Mucosa of stomach (tissue), 1 donor: Measurements from ENCODE around the gene PUSL1.

Experiments
- H3K27me3 ChIP-seq: one replicate; pipeline ENCODE4 v1.7.0; 2013; ENCODE audit warnings: mild to moderate bottlenecking, low read length; ENCODE audit not compliant: control insufficient read depth, insufficient read depth
- H3K36me3 ChIP-seq: one replicate; pipeline ENCODE4 v1.7.0; 2013; ENCODE audit warnings: low read length; ENCODE audit not compliant: control insufficient read depth, insufficient read depth
- H3K4me1 ChIP-seq: one replicate; pipeline ENCODE4 v1.7.0; 2013; ENCODE audit warnings: mild to moderate bottlenecking, low read length; ENCODE audit not compliant: control insufficient read depth, insufficient read depth
- H3K4me3 ChIP-seq: one replicate; pipeline ENCODE4 v1.7.0; 2013; ENCODE audit warnings: low read length
- H3K9ac ChIP-seq: one replicate; pipeline ENCODE4 v1.7.0; 2013; ENCODE audit warnings: mild to moderate bottlenecking, low read length, moderate library complexity
- H3K9me3 ChIP-seq: one replicate; pipeline ENCODE4 v1.7.0; 2013; ENCODE audit warnings: mild to moderate bottlenecking, low read length, moderate library complexity; ENCODE audit not compliant: control insufficient read depth
- donor health status: Pancreatic carcinoma.

PUSL1 gene

GRCh38 chr1:1302006-1302430 is 6.4 kb upstream of the PUSL1 start:
- no peak overlapping the region for H3K9ac ChIP-seq
- H3K4me3 ChIP-seq: no peak overlapping the region
- no peaks in the 10 kb centered on the region for H3K36me3 ChIP-seq
- H3K9me3 ChIP-seq: no peaks in the 10 kb centered on the region
- no peaks in the 10 kb centered on the region for H3K27me3 ChIP-seq
- H3K4me1 ChIP-seq: peaks cover 42% of the 10 kb centered on the region

- no peak overlapping the region for H3K9ac ChIP-seq
- H3K4me3 ChIP-seq: no peak overlapping the region
- H3K27me3 ChIP-seq: no peaks in the 10 kb centered on the region
- no peaks in the 10 kb centered on the region for H3K36me3 ChIP-seq
- peaks cover 44% of the 10 kb centered on the region for H3K4me1 ChIP-seq
- no peaks in the 10 kb centered on the region for H3K9me3 ChIP-seq
Measured at GRCh38 chr1:1302951-1303509, 5.4 kb upstream of the PUSL1 start.

GRCh38 chr1:1303736-1304135 is 4.7 kb upstream of the PUSL1 start:
- H3K4me1 ChIP-seq: peaks cover 44% of the 10 kb centered on the region

GRCh38 chr1:1304331-1305299 is 3.8 kb upstream of the PUSL1 start:
- Histone ChIP-seq H3K36me3 (no peaks in the 10 kb centered on the region), H3K27me3 (no peaks in the 10 kb centered on the region), H3K9me3 (no peaks in the 10 kb centered on the region), H3K4me1 (peaks cover 48% of the 10 kb centered on the region), H3K4me3 (peak overlapping the region; percentile 2), H3K9ac (peak overlapping the region; percentile 55)

More at GRCh38 chr1:1303736-1304135, 4.7 kb upstream of the PUSL1 start:
- no peaks in the 10 kb centered on the region for H3K9me3 ChIP-seq
- H3K27me3 ChIP-seq: no peaks in the 10 kb centered on the region
- H3K9ac ChIP-seq: no peak overlapping the region
- H3K4me3 ChIP-seq: no peak overlapping the region
- H3K36me3 ChIP-seq: no peaks in the 10 kb centered on the region

GRCh38 chr1:1305300-1306069 is 2.9 kb upstream of the PUSL1 start:
- H3K4me1 ChIP-seq: peaks cover 49% of the 10 kb centered on the region
- H3K27me3 ChIP-seq: no peaks in the 10 kb centered on the region
- no peaks in the 10 kb centered on the region for H3K9me3 ChIP-seq
- no peaks in the 10 kb centered on the region for H3K36me3 ChIP-seq
- peak overlapping the region; percentile 55 for H3K9ac ChIP-seq
- H3K4me3 ChIP-seq: peak overlapping the region; percentile 2

- Histone ChIP-seq H3K4me1 (peaks cover 49% of the 10 kb centered on the region), H3K4me3 (peak overlapping the region; percentile 54), H3K27me3 (no peaks in the 10 kb centered on the region), H3K9ac (peak overlapping the region; percentile 28), H3K36me3 (peaks cover 3% of the 10 kb centered on the region), H3K9me3 (no peaks in the 10 kb centered on the region)
Measured at GRCh38 chr1:1306070-1306660, 2.2 kb upstream of the PUSL1 start.

GRCh38 chr1:1306661-1307260 is 1.6 kb upstream of the PUSL1 start:
- H3K9ac ChIP-seq: no peak overlapping the region
- H3K36me3 ChIP-seq: peaks cover 8% of the 10 kb centered on the region
- H3K4me1 ChIP-seq: peaks cover 49% of the 10 kb centered on the region
- peak overlapping the region; percentile 54 for H3K4me3 ChIP-seq
- no peaks in the 10 kb centered on the region for H3K27me3 ChIP-seq
- H3K9me3 ChIP-seq: no peaks in the 10 kb centered on the region

GRCh38 chr1:1307261-1307922 is 1.0 kb upstream of the PUSL1 start:
- Histone ChIP-seq H3K9me3 (no peaks in the 10 kb centered on the region), H3K36me3 (peaks cover 8% of the 10 kb centered on the region), H3K27me3 (no peaks in the 10 kb centered on the region), H3K9ac (peak overlapping the region; percentile 55), H3K4me3 (peak overlapping the region; percentile 54), H3K4me1 (peaks cover 49% of the 10 kb centered on the region)

- peaks cover 40% of the 10 kb centered on the region for H3K4me1 ChIP-seq
- peak overlapping the region; percentile 22 for H3K4me3 ChIP-seq
- H3K9me3 ChIP-seq: no peaks in the 10 kb centered on the region
- H3K9ac ChIP-seq: peak overlapping the region; percentile 61
- H3K36me3 ChIP-seq: peaks cover 8% of the 10 kb centered on the region
- H3K27me3 ChIP-seq: no peaks in the 10 kb centered on the region
Measured at GRCh38 chr1:1308756-1309250, 406 bp downstream of the PUSL1 start.

GRCh38 chr1:1309251-1310108 is 1.1 kb downstream of the PUSL1 start:
- H3K4me3 ChIP-seq: peak overlapping the region; percentile 22
- H3K4me1 ChIP-seq: peaks cover 33% of the 10 kb centered on the region
- no peaks in the 10 kb centered on the region for H3K9me3 ChIP-seq
- H3K27me3 ChIP-seq: no peaks in the 10 kb centered on the region
- peak overlapping the region; percentile 61 for H3K9ac ChIP-seq
- H3K36me3 ChIP-seq: peaks cover 8% of the 10 kb centered on the region
